Measurements from ENCODE around the gene ANKRD37. TPM values are rescaled to one million over a fixed set of nuclear protein-coding genes. Genes with fewer than 3 reads are reported as not detected.

The ANKRD37 gene
- total and polyA plus RNA-seq, 2 of the 8 experiments (the other 6 are each of a cell fraction or from before 2014, with no cell fraction given) = 2.8 to 3.4 TPM

DNA sequence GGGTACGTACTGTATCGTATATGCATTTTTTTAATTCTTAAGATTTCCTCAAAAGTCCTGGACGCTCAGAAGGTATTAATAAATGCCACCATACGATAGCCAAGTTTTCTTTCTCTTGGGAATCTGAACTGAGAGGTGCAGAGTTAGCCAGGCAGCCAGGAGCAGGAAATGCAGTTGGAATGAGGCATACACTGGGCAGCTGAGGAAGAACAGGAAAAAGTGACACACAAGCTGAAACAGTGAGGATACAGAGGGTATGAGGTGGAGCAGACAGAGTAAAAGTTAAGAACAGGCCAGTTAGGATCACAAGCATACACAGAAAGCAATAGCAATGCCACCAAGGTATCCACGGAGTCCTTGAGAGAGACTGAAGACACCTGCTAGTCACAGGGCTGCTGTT is 15.8 kb downstream of the ANKRD37 start (continued):
- TF ChIP-seq NRF1 (IDR thresholded peaks at IDR 0.05; ENCODE audit: low read depth, low read length) = no peak
- no peak for TF ChIP-seq RBBP5 (IDR thresholded peaks at IDR 0.05; ENCODE audit: borderline replicate concordance, low read depth, low read length)
- TF ChIP-seq ATF2 (IDR thresholded peaks at IDR 0.05; ENCODE audit: low read length) = no peak
- no peak for TF ChIP-seq SP4 (IDR thresholded peaks at IDR 0.05; ENCODE audit: low read length)

Measured in H1 (cell line).